GM18511 (cell line): ENCODE measurements around the gene STK11IP.

Experiments used
- ATAC-seq: cut with Tn5 transposase; IDR thresholded peaks from one replicate; pipeline ENCODE4 v1.9.1; 2021; ENCODE audit warnings: mild to moderate bottlenecking, moderate library complexity; ENCODE audit not compliant: unreplicated experiment

The STK11IP gene

GRCh38 chr2:219613461-219614070 lies 15.9 kb downstream of the STK11IP start:
- no peak for ATAC-seq

- no peak for ATAC-seq
These were observed 16.6 kb downstream of the STK11IP start for GRCh38 chr2:219614076-219614860.

GRCh38 chr2:219615036-219615435 lies 17.4 kb downstream of the STK11IP start:
- ATAC-seq, result no peak

- no peak for ATAC-seq
These were observed 18.2 kb downstream of the STK11IP start for GRCh38 chr2:219615894-219616293.

GRCh38 chr2:219616550-219616949 lies 18.9 kb downstream of the STK11IP start:
- no peak for ATAC-seq

GRCh38 chr2:219618733-219619122 lies 21.1 kb downstream of the STK11IP start:
- no peak for ATAC-seq

- ATAC-seq, result no peak
These were observed 21.6 kb downstream of the STK11IP start for GRCh38 chr2:219619235-219619634.

GRCh38 chr2:219620546-219620945 lies 22.9 kb downstream of the STK11IP start:
- no peak for ATAC-seq

GRCh38 chr2:219621935-219622334 lies 24.3 kb downstream of the STK11IP start:
- ATAC-seq, result no peak

GRCh38 chr2:219622472-219622871 lies 24.8 kb downstream of the STK11IP start:
- ATAC-seq, result no peak

- ATAC-seq, result no peak
These were observed 26.9 kb downstream of the STK11IP start for GRCh38 chr2:219624565-219624964.

GRCh38 chr2:219625179-219625578 lies 27.5 kb downstream of the STK11IP start:
- no peak for ATAC-seq

GRCh38 chr2:219626540-219626939 lies 28.9 kb downstream of the STK11IP start:
- no peak for ATAC-seq

- ATAC-seq, result no peak
These were observed 29.7 kb downstream of the STK11IP start, which contains the start of gene SLC4A3 for GRCh38 chr2:219627103-219628100. Gene SLC4A3, plus strand, starts transcription at chr2:219627630. Its CDS starts 363 bp downstream, at chr2:219627993.

GRCh38 chr2:219628235-219628985 lies 30.8 kb downstream of the STK11IP start:
- ATAC-seq, result no peak

- no peak for ATAC-seq
These were observed 31.6 kb downstream of the STK11IP start for GRCh38 chr2:219628986-219629901.

GRCh38 chr2:219629976-219630695 lies 32.5 kb downstream of the STK11IP start:
- ATAC-seq, result no peak

GRCh38 chr2:219630770-219631405 lies 33.2 kb downstream of the STK11IP start:
- no peak for ATAC-seq
